ENCODE measurements around the gene MAPK4. TPM values are rescaled to one million over a fixed set of nuclear protein-coding genes. Genes with fewer than 3 reads are reported as not detected.
"Not testable (repeated sequence)": the region's sequence is repeated elsewhere in the genome, so short reads cannot be mapped to it uniquely, and the experiment has no call there.

Gene MAPK4
- 1 to 10 TPM in 2 of 4 donors, under 1 TPM in 2; 0.26 to 2.8 (median 0.77) TPM for total RNA-seq

GRCh38 chr18:50559752-50560680, at the start of gene MAPK4:
TSS of gene MAPK4 (plus strand) at chr18:50560087. CDS start at chr18:50663959, 103,872 bp downstream.
- Histone ChIP-seq H3K36me3 (no peaks in the 10 kb centered on the region), H3K27ac (peak within 1 kb of the TSS; percentile 47 to 82), H3K4me3 (peak within 1 kb of the TSS; percentile 61), H3K4me1 (peaks cover 0 to 12% of the 10 kb centered on the region in 2 donors), H3K27me3 (peaks cover 0 to 9% of the 10 kb centered on the region in 2 donors), H3K9me3 (no peaks in the 10 kb centered on the region)
- peak; percentile 18 to 51 for DNase-seq
- TF ChIP-seq POLR2A (IDR thresholded peaks at IDR 0.05), result peak in 1 of 2 donors; percentile 11
- no peak for TF ChIP-seq CTCF (IDR thresholded peaks at IDR 0.05)
- intact Hi-C loops (cut with DNase I; ENCODE audit: low total_unique reads), result no loop called here

- H3K27ac ChIP-seq; H3K4me3 ChIP-seq; H3K27me3 ChIP-seq; DNase-seq; H3K36me3 ChIP-seq; intact Hi-C loops (cut with DNase I; ENCODE audit: low total_unique reads); H3K4me1 ChIP-seq; H3K9me3 ChIP-seq: not testable (repeated sequence)
Observed at GRCh38 chr18:50517277-50517676, 42.6 kb upstream of the MAPK4 start.

GRCh38 chr18:50518787-50519546, 40.9 kb upstream of the MAPK4 start:
- H3K4me3 ChIP-seq, result no peak overlapping the region
- no peaks in the 10 kb centered on the region for H3K9me3 ChIP-seq
- intact Hi-C loops (cut with DNase I; ENCODE audit: low total_unique reads), result no loop called here
- no peak for TF ChIP-seq CTCF (IDR thresholded peaks at IDR 0.05)
- H3K4me1 ChIP-seq, result no peaks in the 10 kb centered on the region
- H3K27me3 ChIP-seq, result no peaks in the 10 kb centered on the region
- no peak overlapping the region for H3K27ac ChIP-seq
- H3K36me3 ChIP-seq, result no peaks in the 10 kb centered on the region
- no peak for DNase-seq

- intact Hi-C loops (cut with DNase I; ENCODE audit: low total_unique reads), result no loop called here
- no peak for DNase-seq
- H3K9me3 ChIP-seq, result no peaks in the 10 kb centered on the region
- H3K27ac ChIP-seq, result no peak overlapping the region
- no peak overlapping the region for H3K4me3 ChIP-seq
- H3K4me1 ChIP-seq, result no peaks in the 10 kb centered on the region
- no peaks in the 10 kb centered on the region for H3K27me3 ChIP-seq
- no peaks in the 10 kb centered on the region for H3K36me3 ChIP-seq
- no peak for TF ChIP-seq CTCF (IDR thresholded peaks at IDR 0.05)
- no peak for TF ChIP-seq POLR2A (IDR thresholded peaks at IDR 0.05)
Observed at GRCh38 chr18:50523165-50523564, 36.7 kb upstream of the MAPK4 start.

- DNase-seq, result no peak
- intact Hi-C loops (cut with DNase I; ENCODE audit: low total_unique reads), result no loop called here
- no peaks in the 10 kb centered on the region for H3K27me3 ChIP-seq
- H3K27ac ChIP-seq, result no peak overlapping the region
- H3K36me3 ChIP-seq, result no peaks in the 10 kb centered on the region
- no peaks in the 10 kb centered on the region for H3K4me1 ChIP-seq
- H3K9me3 ChIP-seq, result no peaks in the 10 kb centered on the region
- no peak overlapping the region for H3K4me3 ChIP-seq
- no peak for TF ChIP-seq CTCF (IDR thresholded peaks at IDR 0.05)
Observed at GRCh38 chr18:50527636-50528307, 32.1 kb upstream of the MAPK4 start.

All from uterus (tissue), 4 donors.